ENCODE results near the gene ZMIZ1.
"Not testable (repeated sequence)": the region's sequence is repeated elsewhere in the genome, so short reads cannot be mapped to it uniquely, and the experiment has no call there.

The ZMIZ1 gene

GRCh38 chr10:79270466-79271246 is 201.9 kb downstream of the ZMIZ1 start:
- no peak overlapping the region for H3K27ac ChIP-seq (ENCODE audit: low read length)
- no peaks in the 10 kb centered on the region for H3K4me1 ChIP-seq (ENCODE audit: insufficient read depth, low read length)
- no peaks in the 10 kb centered on the region for H3K9me3 ChIP-seq (ENCODE audit: insufficient read depth, low read depth, low read length)
- no peaks in the 10 kb centered on the region for H3K27me3 ChIP-seq (ENCODE audit: insufficient read depth, low read length)
- H3K9ac ChIP-seq (ENCODE audit: low read depth, low read length) = no peak overlapping the region
- H3K36me3 ChIP-seq (ENCODE audit: insufficient read depth, low read depth, low read length) = peaks cover 6% of the 10 kb centered on the region
- no peak overlapping the region for H3K4me3 ChIP-seq (ENCODE audit: low read length)

DNA sequence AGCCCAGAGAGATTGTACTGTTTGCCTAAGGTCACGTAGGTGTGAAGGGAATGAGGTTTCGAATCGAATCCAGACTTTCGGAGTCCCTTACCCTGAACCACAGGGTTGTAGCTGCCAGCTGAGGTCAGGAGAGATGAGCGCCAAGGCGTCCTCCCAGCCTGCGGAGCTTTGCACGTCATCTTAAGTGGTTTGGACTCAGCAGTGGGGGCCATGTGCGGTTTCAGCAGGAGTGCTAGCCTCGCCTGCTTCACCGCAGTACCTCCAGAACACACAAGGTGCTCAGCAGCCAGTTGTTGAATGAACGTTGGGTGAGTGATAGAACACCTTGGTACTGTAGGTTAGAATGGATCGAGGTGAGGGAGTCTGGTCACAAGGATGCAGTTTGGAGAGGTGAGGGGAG is 203.6 kb downstream of the ZMIZ1 start:
- Histone ChIP-seq H3K9ac (ENCODE audit: low read depth, low read length) (no peak overlapping the region), H3K4me1 (ENCODE audit: insufficient read depth, low read length) (no peaks in the 10 kb centered on the region), H3K27me3 (ENCODE audit: insufficient read depth, low read length) (no peaks in the 10 kb centered on the region), H3K36me3 (ENCODE audit: insufficient read depth, low read depth, low read length) (peaks cover 10% of the 10 kb centered on the region), H3K4me3 (ENCODE audit: low read length) (no peak overlapping the region), H3K27ac (ENCODE audit: low read length) (no peak overlapping the region), H3K9me3 (ENCODE audit: insufficient read depth, low read depth, low read length) (no peaks in the 10 kb centered on the region)

DNA sequence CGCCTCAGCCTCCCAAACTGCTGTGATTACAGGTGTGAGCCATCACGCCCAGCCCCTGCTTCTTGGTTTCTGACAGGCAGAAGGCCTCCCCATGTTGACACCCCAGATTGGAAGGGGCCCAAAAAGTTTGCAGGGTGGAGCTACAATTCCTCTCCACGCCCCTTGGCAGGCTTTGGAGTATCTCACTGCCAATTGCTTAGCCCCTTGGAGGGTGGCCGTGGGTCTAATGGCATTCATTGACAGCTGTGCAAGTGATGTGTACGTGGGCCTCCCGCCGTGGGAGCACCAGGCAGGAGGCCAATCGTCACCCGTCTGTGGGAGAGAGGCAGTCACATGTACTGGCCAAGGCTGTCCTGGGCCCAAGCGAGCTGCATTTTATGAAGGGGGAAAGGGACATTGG is 204.8 kb downstream of the ZMIZ1 start:
- no peaks in the 10 kb centered on the region for H3K9me3 ChIP-seq (ENCODE audit: insufficient read depth, low read depth, low read length)
- H3K9ac ChIP-seq (ENCODE audit: low read depth, low read length) = no peak overlapping the region
- H3K4me3 ChIP-seq (ENCODE audit: low read length) = no peak overlapping the region
- H3K27ac ChIP-seq (ENCODE audit: low read length) = no peak overlapping the region
- H3K36me3 ChIP-seq (ENCODE audit: insufficient read depth, low read depth, low read length) = peaks cover 13% of the 10 kb centered on the region
- no peaks in the 10 kb centered on the region for H3K27me3 ChIP-seq (ENCODE audit: insufficient read depth, low read length)
- no peaks in the 10 kb centered on the region for H3K4me1 ChIP-seq (ENCODE audit: insufficient read depth, low read length)

- H3K9me3 ChIP-seq (ENCODE audit: insufficient read depth, low read depth, low read length) = no peaks in the 10 kb centered on the region
- peaks cover 12% of the 10 kb centered on the region for H3K36me3 ChIP-seq (ENCODE audit: insufficient read depth, low read depth, low read length)
- no peak overlapping the region for H3K4me3 ChIP-seq (ENCODE audit: low read length)
- H3K4me1 ChIP-seq (ENCODE audit: insufficient read depth, low read length) = no peaks in the 10 kb centered on the region
- no peak overlapping the region for H3K9ac ChIP-seq (ENCODE audit: low read depth, low read length)
- no peak overlapping the region for H3K27ac ChIP-seq (ENCODE audit: low read length)
- no peaks in the 10 kb centered on the region for H3K27me3 ChIP-seq (ENCODE audit: insufficient read depth, low read length)
These were observed 205.7 kb downstream of the ZMIZ1 start for GRCh38 chr10:79274279-79275104.

- H3K27me3 ChIP-seq (ENCODE audit: insufficient read depth, low read length) = no peaks in the 10 kb centered on the region
- H3K9ac ChIP-seq (ENCODE audit: low read depth, low read length) = no peak overlapping the region
- H3K4me1 ChIP-seq (ENCODE audit: insufficient read depth, low read length) = no peaks in the 10 kb centered on the region
- H3K36me3 ChIP-seq (ENCODE audit: insufficient read depth, low read depth, low read length) = peaks cover 13% of the 10 kb centered on the region
- H3K9me3 ChIP-seq (ENCODE audit: insufficient read depth, low read depth, low read length) = no peaks in the 10 kb centered on the region
- no peak overlapping the region for H3K4me3 ChIP-seq (ENCODE audit: low read length)
- H3K27ac ChIP-seq (ENCODE audit: low read length) = no peak overlapping the region
These were observed 206.3 kb downstream of the ZMIZ1 start for GRCh38 chr10:79275105-79275430.

DNA sequence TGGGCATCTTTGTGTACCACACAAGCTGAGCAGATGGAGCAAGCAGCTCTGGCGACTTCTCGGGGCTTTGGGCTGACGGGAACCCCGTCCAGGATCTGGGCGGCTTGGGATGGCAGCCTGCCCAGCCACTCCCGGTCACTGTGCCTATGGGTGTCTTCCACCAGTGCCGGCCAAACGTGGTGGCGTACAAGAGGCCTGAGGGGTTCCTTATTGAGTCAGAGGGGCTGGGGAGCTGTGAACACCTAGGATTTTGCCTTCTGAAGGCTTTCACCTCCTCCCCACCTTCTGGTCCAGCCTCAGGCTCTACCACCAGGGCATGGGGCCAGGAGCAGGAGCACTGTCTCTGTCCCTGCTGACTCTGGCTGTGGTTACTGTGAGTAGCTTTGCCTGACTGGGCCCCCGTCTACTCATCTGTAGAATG is 206.7 kb downstream of the ZMIZ1 start:
- Histone ChIP-seq H3K27ac (ENCODE audit: low read length) (no peak overlapping the region), H3K4me3 (ENCODE audit: low read length) (no peak overlapping the region), H3K4me1 (ENCODE audit: insufficient read depth, low read length) (no peaks in the 10 kb centered on the region), H3K9me3 (ENCODE audit: insufficient read depth, low read depth, low read length) (no peaks in the 10 kb centered on the region), H3K27me3 (ENCODE audit: insufficient read depth, low read length) (no peaks in the 10 kb centered on the region), H3K9ac (ENCODE audit: low read depth, low read length) (no peak overlapping the region), H3K36me3 (ENCODE audit: insufficient read depth, low read depth, low read length) (peaks cover 17% of the 10 kb centered on the region)

DNA sequence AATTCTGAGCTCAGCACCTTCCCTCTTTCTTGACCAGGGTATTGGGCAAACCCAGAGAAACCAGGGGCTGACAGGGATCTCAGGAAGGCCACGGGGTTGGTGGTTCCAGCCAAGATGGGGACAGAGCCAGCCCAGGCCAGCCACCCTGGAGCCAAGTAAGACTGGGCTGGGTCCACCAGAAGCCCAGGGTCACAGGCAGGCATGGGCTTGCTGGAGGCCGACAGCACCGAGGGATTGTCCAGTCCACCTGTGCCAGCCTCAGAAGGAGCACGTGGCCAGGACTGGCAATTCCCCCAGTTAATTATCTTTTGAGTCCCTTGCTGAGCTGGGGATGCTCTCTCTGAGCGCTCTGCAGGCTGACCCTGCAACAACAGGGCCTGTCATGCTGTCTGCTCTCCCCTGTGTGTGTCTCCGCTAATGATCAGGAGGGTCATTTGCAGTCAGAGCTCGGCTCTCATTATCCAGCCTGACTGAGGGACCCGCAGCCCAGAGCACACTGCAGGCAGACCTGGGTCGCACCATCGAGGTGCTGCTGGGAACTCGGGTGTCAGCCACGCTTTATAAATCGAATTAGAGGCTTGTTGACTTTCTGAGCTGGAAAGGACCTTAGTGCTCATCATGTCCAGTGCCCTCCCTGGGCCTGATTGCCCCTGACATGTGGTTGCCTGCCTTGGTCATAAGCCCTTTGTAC is 209.0 kb downstream of the ZMIZ1 start:
- no peak overlapping the region for H3K4me3 ChIP-seq (ENCODE audit: low read length)
- H3K4me1 ChIP-seq (ENCODE audit: insufficient read depth, low read length) = no peaks in the 10 kb centered on the region
- H3K27me3 ChIP-seq (ENCODE audit: insufficient read depth, low read length) = no peaks in the 10 kb centered on the region
- H3K9ac ChIP-seq (ENCODE audit: low read depth, low read length) = no peak overlapping the region
- H3K36me3 ChIP-seq (ENCODE audit: insufficient read depth, low read depth, low read length) = peaks cover 28% of the 10 kb centered on the region
- no peaks in the 10 kb centered on the region for H3K9me3 ChIP-seq (ENCODE audit: insufficient read depth, low read depth, low read length)
- no peak overlapping the region for H3K27ac ChIP-seq (ENCODE audit: low read length)

- not testable (repeated sequence) for H3K9me3 ChIP-seq (ENCODE audit: insufficient read depth, low read depth, low read length)
These were observed 210.3 kb downstream of the ZMIZ1 start for GRCh38 chr10:79279047-79279446.

GRCh38 chr10:79280956-79281355 is 212.2 kb downstream of the ZMIZ1 start:
- Histone ChIP-seq H3K4me3 (ENCODE audit: low read length) (no peak overlapping the region), H3K9me3 (ENCODE audit: insufficient read depth, low read depth, low read length) (no peaks in the 10 kb centered on the region), H3K27me3 (ENCODE audit: insufficient read depth, low read length) (no peaks in the 10 kb centered on the region), H3K4me1 (ENCODE audit: insufficient read depth, low read length) (no peaks in the 10 kb centered on the region; the same call in 1 of the 2 replicates), H3K36me3 (ENCODE audit: insufficient read depth, low read depth, low read length) (peaks cover 39% of the 10 kb centered on the region), H3K27ac (ENCODE audit: low read length) (no peak overlapping the region), H3K9ac (ENCODE audit: low read depth, low read length) (no peak overlapping the region)

More at GRCh38 chr10:79279047-79279446, 210.3 kb downstream of the ZMIZ1 start:
- not testable (repeated sequence) for H3K9ac ChIP-seq (ENCODE audit: low read depth, low read length); H3K27me3 ChIP-seq (ENCODE audit: insufficient read depth, low read length); H3K4me1 ChIP-seq (ENCODE audit: insufficient read depth, low read length); H3K4me3 ChIP-seq (ENCODE audit: low read length); H3K27ac ChIP-seq (ENCODE audit: low read length)
- H3K36me3 ChIP-seq (ENCODE audit: insufficient read depth, low read depth, low read length) = peaks cover 29% of the 10 kb centered on the region

DNA sequence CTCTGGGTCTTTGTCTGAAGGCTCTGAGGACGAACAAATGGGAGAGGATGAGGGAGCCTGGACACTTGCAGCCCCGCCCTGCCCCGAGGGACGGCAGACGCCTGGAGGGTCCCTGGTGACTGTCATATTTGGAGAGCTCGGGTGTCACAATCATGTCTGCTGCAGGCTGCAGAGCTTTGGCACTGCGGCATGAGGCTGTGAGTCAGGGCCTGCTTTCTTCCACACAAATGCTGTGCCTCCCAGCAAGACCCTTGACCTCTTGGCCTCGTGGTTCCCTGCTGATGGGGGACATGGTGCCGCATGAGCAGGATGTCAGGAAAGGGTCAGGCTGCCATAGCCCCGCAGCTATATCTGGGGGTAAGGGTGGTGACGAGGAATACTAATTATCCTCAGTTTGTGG is 213.6 kb downstream of the ZMIZ1 start:
- H3K9me3 ChIP-seq (ENCODE audit: insufficient read depth, low read depth, low read length) = no peaks in the 10 kb centered on the region
- peaks cover 37% of the 10 kb centered on the region for H3K36me3 ChIP-seq (ENCODE audit: insufficient read depth, low read depth, low read length)
- H3K27ac ChIP-seq (ENCODE audit: low read length) = no peak overlapping the region
- H3K27me3 ChIP-seq (ENCODE audit: insufficient read depth, low read length) = no peaks in the 10 kb centered on the region
- H3K4me1 ChIP-seq (ENCODE audit: insufficient read depth, low read length) = no peaks in the 10 kb centered on the region; the same call in 1 of the 2 replicates
- H3K9ac ChIP-seq (ENCODE audit: low read depth, low read length) = no peak overlapping the region
- no peak overlapping the region for H3K4me3 ChIP-seq (ENCODE audit: low read length)

- Histone ChIP-seq H3K9me3 (ENCODE audit: insufficient read depth, low read depth, low read length) (no peaks in the 10 kb centered on the region), H3K27ac (ENCODE audit: low read length) (no peak overlapping the region), H3K4me1 (ENCODE audit: insufficient read depth, low read length) (no peaks in the 10 kb centered on the region; the same call in 1 of the 2 replicates), H3K9ac (ENCODE audit: low read depth, low read length) (no peak overlapping the region), H3K27me3 (ENCODE audit: insufficient read depth, low read length) (no peaks in the 10 kb centered on the region), H3K36me3 (ENCODE audit: insufficient read depth, low read depth, low read length) (peaks cover 32% of the 10 kb centered on the region), H3K4me3 (ENCODE audit: low read length) (no peak overlapping the region)
These were observed 214.8 kb downstream of the ZMIZ1 start for GRCh38 chr10:79283616-79284015.

Measured in iPS-20b (cell line).